Posterior cingulate gyrus (tissue), 11 donors: Measurements from ENCODE around the gene HOXB7.

Experiments
- DNase-seq, 10 donors: peaks; one replicate each; pipeline versions ENCODE4 v3.0.0 to v3.0.0-alpha.2; 2020 to 2021; ENCODE audit warnings: mixed read lengths in 3 of 10
- intact Hi-C: fragments of 100-400 bp; cut with DNase I; formaldehyde crosslinking; loops from one replicate; pipeline ENCODE4 v1.15.1; 2023

HOXB7 gene

DNA sequence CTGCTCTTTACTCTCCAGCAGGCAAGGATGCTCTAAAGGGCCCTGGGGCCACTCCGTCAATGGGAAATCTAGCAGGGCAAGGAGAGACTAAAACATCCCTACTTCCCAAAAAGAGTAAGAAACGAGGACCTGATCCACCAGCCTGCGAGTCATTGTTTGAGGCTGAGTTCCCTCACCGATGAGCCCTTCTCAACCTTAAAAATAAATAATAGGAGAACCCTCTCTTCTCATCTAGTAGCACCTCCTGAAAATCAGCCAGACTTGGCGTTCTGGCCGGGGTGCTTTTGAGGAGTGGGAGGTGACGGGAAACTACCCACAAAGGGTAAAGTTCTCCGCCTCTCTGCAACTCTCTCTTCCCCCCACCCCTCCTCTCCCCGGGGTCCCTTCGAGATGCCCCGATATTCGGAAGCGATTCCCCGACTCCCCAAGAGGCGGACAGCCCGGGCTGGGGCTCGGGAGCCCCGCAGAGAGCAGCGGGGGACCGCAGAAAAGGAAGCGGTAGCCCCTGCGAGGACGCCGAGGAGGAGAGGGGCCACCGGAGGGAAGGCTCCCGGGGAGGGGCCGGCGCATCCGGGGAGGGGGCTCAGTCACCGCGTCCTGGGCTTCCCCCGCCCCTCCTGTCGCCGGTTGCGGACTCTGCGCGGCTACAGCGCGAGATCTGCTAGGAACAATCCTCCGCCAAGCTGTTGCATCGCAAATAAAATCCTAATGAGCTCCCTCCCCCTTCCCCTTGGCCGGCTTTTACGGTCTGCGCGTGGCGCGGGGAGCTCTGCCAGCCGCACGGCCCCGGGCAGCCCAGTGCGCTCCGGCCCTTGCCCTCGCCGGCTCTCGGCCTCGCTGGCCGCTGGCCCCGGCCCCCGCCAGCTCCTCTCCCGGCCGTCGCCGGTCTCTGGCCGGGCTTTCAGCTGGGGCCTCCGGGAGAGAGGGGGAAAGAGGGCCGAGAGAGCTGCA lies 14.0 kb upstream of the HOXB7 start:
- DNase-seq, result no peak
- intact Hi-C loops, result no loop called here

- intact Hi-C loops, result no loop called here
- no peak for DNase-seq
Measured at GRCh38 chr17:48624118-48624517, 13.3 kb upstream of the HOXB7 start.

- no peak for DNase-seq
- intact Hi-C loops, result no loop called here
Measured at GRCh38 chr17:48623583-48623982, 12.8 kb upstream of the HOXB7 start.

- intact Hi-C loops, result no loop called here
- DNase-seq, result no peak
Measured at GRCh38 chr17:48622857-48623256, 12.0 kb upstream of the HOXB7 start.

GRCh38 chr17:48621410-48622392 lies 10.9 kb upstream of the HOXB7 start:
- DNase-seq, result no peak
- intact Hi-C loops, result no loop called here

GRCh38 chr17:48620461-48621139 lies 9.8 kb upstream of the HOXB7 start:
- DNase-seq, result no peak
- intact Hi-C loops, result no loop called here

DNA sequence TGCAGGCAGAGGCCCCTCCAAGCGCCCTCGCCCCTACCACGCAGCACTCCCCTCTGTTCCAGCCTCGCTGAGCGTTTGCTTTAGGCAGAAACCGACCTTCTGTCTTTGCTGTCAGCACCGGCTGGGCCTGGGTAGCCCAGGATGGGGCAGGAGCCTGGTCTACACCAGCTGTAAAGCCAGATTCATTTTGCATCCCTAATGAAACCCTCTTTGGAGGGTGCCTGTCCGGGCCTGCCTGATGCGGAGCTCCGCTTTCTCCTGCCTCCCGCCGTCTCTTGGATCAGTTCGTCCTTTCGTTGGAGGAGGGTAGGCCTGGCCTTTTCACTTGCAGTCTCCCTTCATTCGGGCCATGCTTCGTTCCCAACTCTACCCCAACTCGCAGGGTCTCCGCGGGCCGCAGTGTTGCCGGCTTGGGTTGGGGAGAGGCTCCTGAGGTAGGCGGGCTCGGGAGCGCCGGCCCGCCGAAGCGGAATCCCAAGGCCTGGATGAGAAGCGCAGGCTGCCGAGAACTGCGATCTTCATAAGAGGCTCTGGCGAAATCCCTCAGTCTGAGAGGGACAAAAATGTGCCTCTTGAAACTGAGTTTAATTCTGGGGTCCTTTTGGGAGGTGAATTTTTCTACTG lies 9.1 kb upstream of the HOXB7 start:
- intact Hi-C loops, result loop anchor here (5.0 to 10.0 kb wide), 2 partner anchors 268 to 375 kb away; partner anchors contain the start of gene IGF2BP1
- DNase-seq, result peak in 1 of 10 donors; percentile 52

GRCh38 chr17:48618256-48618896 lies 7.6 kb upstream of the HOXB7 start:
- intact Hi-C loops, result loop anchor here (1.0 to 10.0 kb wide), 6 partner anchors 126 to 593 kb away; partner anchors contain the start of gene IGF2BP1
- DNase-seq, result peak; percentile 81 to 98 (median 88)

GRCh38 chr17:48617471-48618255 lies 6.8 kb upstream of the HOXB7 start:
- intact Hi-C loops, result loop anchor here (1.0 to 10.0 kb wide), 6 partner anchors 125 to 592 kb away; partner anchors contain the start of gene IGF2BP1
- DNase-seq, result peak in 1 of 10 donors; percentile 71

DNA sequence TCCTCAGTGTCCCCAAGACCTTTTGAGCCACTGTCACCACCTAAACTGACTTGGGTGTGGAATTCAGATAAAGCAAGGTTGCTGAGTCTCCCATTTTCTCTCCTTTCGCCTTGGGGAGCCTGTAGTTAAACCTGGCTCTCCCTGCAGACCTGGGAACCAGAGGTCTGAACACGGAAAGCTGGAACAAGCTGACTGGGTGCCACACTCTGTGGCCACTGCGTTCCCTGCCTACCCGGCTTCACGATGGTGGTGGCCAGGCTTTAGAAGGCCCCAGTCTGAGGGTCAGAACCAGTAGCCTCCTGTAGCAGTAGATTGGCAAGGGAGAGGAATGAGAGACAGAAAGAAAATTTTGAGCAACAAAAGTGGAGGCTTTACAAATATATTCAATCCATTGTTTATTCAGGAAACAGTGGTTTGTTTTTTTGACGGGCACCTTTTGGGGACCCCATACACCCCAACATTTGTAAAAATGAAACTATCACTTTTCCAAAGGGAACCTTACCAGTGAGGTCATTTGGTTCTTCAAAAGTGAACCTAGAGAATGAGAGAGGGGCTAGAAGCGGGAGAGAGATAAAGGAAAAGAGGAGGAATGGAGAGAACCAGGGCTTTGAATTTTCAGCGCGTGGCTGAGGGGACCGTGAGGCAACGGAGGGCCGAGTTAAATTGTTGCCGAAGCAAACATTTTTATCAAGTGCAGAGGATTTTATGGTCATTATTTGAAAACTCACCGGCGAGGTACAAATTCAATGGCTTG lies 6.1 kb upstream of the HOXB7 start:
- intact Hi-C loops, result loop anchor here (5.0 to 10.0 kb wide), 2 partner anchors 265 to 378 kb away; partner anchors contain the start of gene IGF2BP1
- DNase-seq, result no peak

- no peak for DNase-seq
- intact Hi-C loops, result loop anchor here (5.0 to 10.0 kb wide), 2 partner anchors 264 to 379 kb away; partner anchors contain the start of gene IGF2BP1
Measured at GRCh38 chr17:48615963-48616716, 5.3 kb upstream of the HOXB7 start.

GRCh38 chr17:48615047-48615962 lies 4.5 kb upstream of the HOXB7 start, which contains the start of gene HOXB8:
HOXB8 (minus strand) TSS chr17:48615292; CDS start chr17:48614704, 588 bp downstream.
- no peak for DNase-seq
- intact Hi-C loops, result loop anchor here (5.0 to 10.0 kb wide), 2 partner anchors 263 to 379 kb away; partner anchors contain the start of gene IGF2BP1

GRCh38 chr17:48613862-48614694 lies 3.3 kb upstream of the HOXB7 start:
- no peak for DNase-seq
- intact Hi-C loops, result loop anchor here (10.0 kb wide), 1 partner anchor 381 kb away; the partner anchor contains the start of gene IGF2BP1
